Left ventricle myocardium inferior (tissue), 1 donor: ENCODE data around the gene KRT13. TPM values are rescaled to one million over a fixed set of nuclear protein-coding genes. Genes with fewer than 3 reads are reported as not detected.

ENCODE experiments used
- DNase-seq: peaks from one replicate; pipeline ENCODE4 v3.0.0-alpha.2; 2020
- H3K27ac ChIP-seq: fragments of 200-600 bp; replicated peaks from 2 replicates; pipeline ENCODE4 v1.8.0; 2021
- H3K27me3 ChIP-seq: fragments of 200-600 bp; 2 replicates; pipeline ENCODE4 v1.8.0; 2021; ENCODE audit warnings: low read depth
- H3K36me3 ChIP-seq: fragments of 200-600 bp; 2 replicates; pipeline ENCODE4 v1.8.0; 2021
- H3K4me1 ChIP-seq: fragments of 200-600 bp; 2 replicates; pipeline ENCODE4 v1.8.0; 2021
- H3K4me3 ChIP-seq: fragments of 200-600 bp; 2 replicates; pipeline ENCODE4 v1.8.0; 2021; ENCODE audit warnings: mild to moderate bottlenecking, moderate library complexity
- H3K9me3 ChIP-seq: fragments of 200-600 bp; replicated peaks from 2 replicates; pipeline ENCODE4 v1.8.0; 2021
- intact Hi-C: fragments of 100-400 bp; cut with micrococcal nuclease; formaldehyde crosslinking; loops from one replicate; pipeline ENCODE4 v1.11.0; 2022
- total RNA-seq: library from RNA; stranded (reverse); fragmentation: NEBNext Ultra II Directional; extraction: Animal tissue kit (Norgen Biotek cat#: 25700); gene quantifications from one replicate; pipeline ENCODE4 v1.2.1, GENCODE V29; 2021
- TF ChIP-seq, protein P1 (sequence below): fragments of 200-600 bp; IDR thresholded peaks from 2 replicates; pipeline ENCODE4 v1.8.0; 2021; ENCODE audit warnings: antibody characterized with exemption, mild to moderate bottlenecking, borderline replicate concordance
- donor health status: DM: no; HTN: yes; CAD: no; lungs with severe emphysema.

Gene KRT13
- total RNA-seq, 1 donor from 2014 or later: not detected

DNA sequence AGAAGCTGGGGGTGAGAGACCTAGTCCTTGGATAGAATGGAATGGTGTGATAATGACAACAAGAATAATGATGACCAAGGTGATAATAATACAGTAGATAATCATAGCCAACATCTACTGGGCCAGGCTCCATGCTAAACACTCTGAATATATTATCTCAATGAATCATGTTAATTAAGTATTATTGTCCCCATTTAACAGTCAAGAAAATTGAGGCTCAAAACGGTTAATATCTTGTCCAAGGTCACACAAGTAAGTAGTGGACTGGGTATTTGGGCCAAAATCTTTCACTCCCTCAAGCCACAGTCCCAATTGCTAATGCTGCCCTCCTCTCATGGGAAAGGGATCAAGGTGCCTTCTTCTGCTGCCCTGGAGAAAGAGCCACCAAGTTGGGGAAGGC lies 26.6 kb upstream of the KRT13 start:
- TF ChIP-seq, protein P1, sequence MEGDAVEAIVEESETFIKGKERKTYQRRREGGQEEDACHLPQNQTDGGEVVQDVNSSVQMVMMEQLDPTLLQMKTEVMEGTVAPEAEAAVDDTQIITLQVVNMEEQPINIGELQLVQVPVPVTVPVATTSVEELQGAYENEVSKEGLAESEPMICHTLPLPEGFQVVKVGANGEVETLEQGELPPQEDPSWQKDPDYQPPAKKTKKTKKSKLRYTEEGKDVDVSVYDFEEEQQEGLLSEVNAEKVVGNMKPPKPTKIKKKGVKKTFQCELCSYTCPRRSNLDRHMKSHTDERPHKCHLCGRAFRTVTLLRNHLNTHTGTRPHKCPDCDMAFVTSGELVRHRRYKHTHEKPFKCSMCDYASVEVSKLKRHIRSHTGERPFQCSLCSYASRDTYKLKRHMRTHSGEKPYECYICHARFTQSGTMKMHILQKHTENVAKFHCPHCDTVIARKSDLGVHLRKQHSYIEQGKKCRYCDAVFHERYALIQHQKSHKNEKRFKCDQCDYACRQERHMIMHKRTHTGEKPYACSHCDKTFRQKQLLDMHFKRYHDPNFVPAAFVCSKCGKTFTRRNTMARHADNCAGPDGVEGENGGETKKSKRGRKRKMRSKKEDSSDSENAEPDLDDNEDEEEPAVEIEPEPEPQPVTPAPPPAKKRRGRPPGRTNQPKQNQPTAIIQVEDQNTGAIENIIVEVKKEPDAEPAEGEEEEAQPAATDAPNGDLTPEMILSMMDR: no peak
- Histone ChIP-seq H3K27ac (no peak overlapping the region), H3K27me3 (peaks cover 97% of the 10 kb centered on the region), H3K9me3 (no peaks in the 10 kb centered on the region), H3K4me3 (no peak overlapping the region), H3K4me1 (peaks cover 10% of the 10 kb centered on the region), H3K36me3 (no peaks in the 10 kb centered on the region)
- intact Hi-C loops: no loop called here
- no peak for DNase-seq

DNA sequence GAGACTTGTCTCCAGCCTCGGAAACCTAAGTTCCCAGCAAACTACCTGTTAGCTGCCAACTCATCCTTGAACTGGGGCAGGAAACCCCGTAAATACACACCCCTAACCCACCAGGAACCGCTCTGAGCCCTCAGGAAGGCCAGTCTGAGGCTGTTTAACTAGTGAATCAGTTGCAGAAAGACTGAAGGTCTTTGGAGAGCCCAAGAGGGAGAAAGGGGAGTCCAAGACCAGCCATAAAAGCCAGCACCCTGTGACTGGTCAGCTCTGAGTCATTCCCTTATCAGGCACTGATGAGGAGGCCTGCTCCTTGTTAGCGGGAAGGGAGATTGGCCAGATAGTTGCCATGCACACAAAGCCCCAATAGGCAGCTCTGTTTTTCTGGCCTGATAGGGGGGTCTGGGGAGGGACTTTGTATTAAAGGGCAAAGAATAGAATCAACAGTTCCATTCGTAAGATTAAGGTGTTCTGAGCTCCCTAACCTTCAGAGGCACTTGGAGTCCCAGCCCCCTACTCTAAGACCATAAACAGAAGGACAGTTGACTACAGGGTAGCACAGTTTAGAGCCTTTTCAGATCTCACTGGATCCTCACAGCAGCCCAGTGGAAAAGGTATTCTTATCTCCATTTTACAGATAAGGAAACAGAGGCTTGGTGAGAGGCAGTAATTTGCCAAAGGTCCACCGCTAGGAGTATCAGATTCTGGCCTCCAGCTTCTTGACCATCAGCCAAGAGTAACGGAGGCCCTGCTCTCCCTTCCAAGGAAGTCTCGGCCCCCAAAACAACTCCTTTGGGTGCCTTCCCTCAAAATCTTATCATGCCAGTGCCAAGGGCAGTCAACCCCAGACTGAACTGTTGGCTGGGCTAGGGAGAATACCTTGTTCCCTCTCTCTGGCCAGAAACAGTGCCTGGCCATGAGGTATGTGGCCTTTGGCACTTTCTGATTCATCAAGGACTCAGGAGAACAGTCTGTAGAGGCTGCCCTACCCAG lies 24.9 kb upstream of the KRT13 start:
- no peak overlapping the region for H3K4me3 ChIP-seq
- no peaks in the 10 kb centered on the region for H3K36me3 ChIP-seq
- TF ChIP-seq, protein P1: no peak
- DNase-seq: no peak
- H3K27me3 ChIP-seq: peaks cover 97% of the 10 kb centered on the region
- peaks cover 10% of the 10 kb centered on the region for H3K4me1 ChIP-seq
- H3K9me3 ChIP-seq: no peaks in the 10 kb centered on the region
- no peak overlapping the region for H3K27ac ChIP-seq
- intact Hi-C loops: no loop called here

DNA sequence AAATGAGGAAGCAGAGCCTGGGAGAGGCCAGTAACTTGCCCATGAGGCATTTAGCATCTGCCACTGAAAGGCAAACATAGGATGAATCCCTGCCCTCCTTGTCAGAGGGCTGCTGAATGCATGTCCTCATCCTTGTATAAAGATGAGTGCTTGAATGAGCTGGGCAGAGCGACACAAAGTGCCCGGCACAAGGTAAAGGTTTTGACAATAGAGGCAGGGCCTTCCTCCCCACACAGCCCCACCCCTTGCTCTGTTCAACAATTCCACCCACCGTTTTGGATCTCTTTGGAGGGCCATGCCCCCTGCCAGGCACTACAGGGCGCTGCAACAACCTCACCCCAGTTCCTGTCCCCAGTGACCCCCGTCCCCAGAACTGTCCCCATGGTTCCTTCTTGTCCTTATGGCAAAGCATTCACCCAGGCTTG lies 24.1 kb upstream of the KRT13 start:
- Histone ChIP-seq H3K27ac (no peak overlapping the region), H3K27me3 (peaks cover 95% of the 10 kb centered on the region), H3K9me3 (no peaks in the 10 kb centered on the region), H3K36me3 (no peaks in the 10 kb centered on the region), H3K4me3 (no peak overlapping the region), H3K4me1 (peaks cover 10% of the 10 kb centered on the region)
- intact Hi-C loops: no loop called here
- no peak for DNase-seq
- TF ChIP-seq, protein P1: no peak

DNA sequence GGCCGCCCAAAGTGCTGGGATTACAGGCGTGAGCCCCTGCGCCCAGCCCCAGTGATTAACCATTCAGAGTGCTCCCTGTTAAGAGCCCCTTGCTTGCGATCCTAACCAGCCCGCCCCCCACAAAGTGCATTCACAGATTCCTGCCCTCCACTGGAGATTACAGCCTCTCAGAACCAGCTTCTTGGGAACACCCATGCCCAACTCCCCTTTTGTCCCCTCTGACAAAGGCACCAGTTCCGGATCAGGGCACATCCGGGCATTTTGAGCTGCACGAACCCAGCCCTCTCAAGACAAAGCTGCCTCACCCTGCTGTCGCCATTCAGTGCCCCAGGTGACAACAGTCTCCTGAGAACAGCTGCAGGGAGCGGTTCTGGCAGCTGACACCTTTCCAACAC lies 23.5 kb upstream of the KRT13 start:
- no peaks in the 10 kb centered on the region for H3K36me3 ChIP-seq
- H3K27me3 ChIP-seq: peaks cover 95% of the 10 kb centered on the region
- peaks cover 10% of the 10 kb centered on the region for H3K4me1 ChIP-seq
- no peaks in the 10 kb centered on the region for H3K9me3 ChIP-seq
- H3K4me3 ChIP-seq: no peak overlapping the region
- intact Hi-C loops: no loop called here
- no peak for DNase-seq
- TF ChIP-seq, protein P1: no peak
- no peak overlapping the region for H3K27ac ChIP-seq

DNA sequence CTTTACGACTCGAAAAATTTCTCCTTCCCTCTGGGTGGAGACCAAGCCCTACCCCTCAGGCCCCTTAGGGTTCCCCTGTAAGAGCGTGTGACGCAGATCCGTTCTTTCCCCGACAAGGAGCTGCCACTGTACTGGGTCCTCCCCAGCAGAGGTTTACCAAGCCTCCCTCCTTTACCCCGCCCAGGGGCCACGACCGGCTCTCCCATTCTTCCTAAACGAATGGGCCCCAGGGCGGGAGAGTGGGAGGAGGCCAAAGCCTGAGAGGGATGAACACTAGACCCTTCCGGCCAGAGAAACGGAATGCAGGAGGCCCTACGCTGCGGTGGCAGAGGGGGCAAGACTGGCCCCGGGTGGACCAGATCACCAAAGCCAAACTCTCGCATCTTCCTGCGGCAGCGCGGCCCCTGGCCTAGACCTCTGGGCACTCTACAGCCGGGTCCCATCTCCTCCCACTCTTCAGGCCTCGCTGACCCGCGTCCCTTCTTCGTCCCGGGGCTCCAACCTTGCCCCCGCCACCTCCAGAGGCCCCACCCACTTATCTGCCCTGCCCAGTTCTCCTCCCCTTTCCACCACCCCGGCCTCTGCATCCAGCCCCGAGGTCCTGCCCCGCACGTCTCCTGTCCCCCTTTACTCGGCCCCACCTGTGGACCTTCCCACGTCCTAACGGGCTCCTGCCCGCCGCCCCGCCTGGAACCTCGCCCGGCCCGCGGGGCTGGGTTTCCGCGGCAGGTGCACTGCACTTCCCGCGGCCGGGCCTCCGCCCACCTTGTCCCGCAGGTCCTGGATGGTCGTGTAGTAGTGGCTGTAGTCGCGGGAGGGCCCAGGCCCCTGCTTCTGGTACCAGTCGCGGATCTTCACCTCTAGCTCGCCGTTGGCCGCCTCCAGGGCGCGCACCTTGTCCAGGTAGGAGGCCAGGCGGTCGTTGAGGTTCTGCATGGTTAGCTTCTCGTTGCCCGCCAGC lies 21.9 kb upstream of the KRT13 start:
- Histone ChIP-seq H3K36me3 (no peaks in the 10 kb centered on the region), H3K27ac (no peak overlapping the region), H3K4me3 (peak overlapping the region; percentile 45), H3K9me3 (no peaks in the 10 kb centered on the region), H3K4me1 (peaks cover 10% of the 10 kb centered on the region), H3K27me3 (peaks cover 95% of the 10 kb centered on the region)
- intact Hi-C loops: no loop called here
- DNase-seq: no peak
- TF ChIP-seq, protein P1: no peak
